ENCODE results near the gene PCDH12. TPM values are rescaled to one million over a fixed set of nuclear protein-coding genes. Genes with fewer than 3 reads are reported as not detected.

The PCDH12 gene
- total and polyA plus RNA-seq, 10 of the 15 experiments (the other 5 are each of a cell fraction or from before 2014, with no cell fraction given) = 0.01 to 0.14 (median 0.06) TPM; not detected in 4

GRCh38 chr5:141897425-141897824 is 60.6 kb downstream of the PCDH12 start:
- CTCF ChIA-PET = interaction anchor here (1.2 kb wide), 1 partner anchor 16 kb away, joined by 4 read pairs; no protein-coding TSS in a partner anchor
- no TSS peak for BruUV-seq (replicated peaks)
- POLR2A ChIA-PET = no interaction called here
- FAIRE-seq (no peak), DNase-seq (ENCODE audit: low read depth, low spot score) (no peak), ATAC-seq (no peak)
- no peak overlapping the region for H3K9ac ChIP-seq (ENCODE audit: control insufficient read depth, insufficient read depth, low read length)
- H4K20me1 ChIP-seq (ENCODE audit: control insufficient read depth, insufficient read depth) = no peaks in the 10 kb centered on the region
- H3K4me3 ChIP-seq = no peak overlapping the region
- H3K27ac ChIP-seq (ENCODE audit: control insufficient read depth, insufficient read depth) = no peak overlapping the region
- intact Hi-C loops (cut with micrococcal nuclease; ENCODE audit: unreplicated experiment) (no loop called here), in situ Hi-C loops (cut with MboI) (no loop called here)
- no peaks in the 10 kb centered on the region; a peak in 1 of 4 replicates for H3K27me3 ChIP-seq (replicated peaks in 1 of 2; ENCODE audit: control insufficient read depth in 2 of 2, insufficient read depth in 2 of 2, low read length in 1 of 2)
- H3K9me3 ChIP-seq (replicated peaks; ENCODE audit: control insufficient read depth, insufficient read depth, low read length) = no peaks in the 10 kb centered on the region
- no peaks in the 10 kb centered on the region for H3K36me3 ChIP-seq (ENCODE audit: control insufficient read depth in 2 of 2, insufficient read depth in 2 of 2, low read length in 1 of 2)
- SMC1A ChIA-PET (ENCODE audit: uncharacterized antibody, unreplicated experiment) = no interaction called here
- H3K79me2 ChIP-seq (ENCODE audit: control insufficient read depth, insufficient read depth, low read length) = no peaks in the 10 kb centered on the region
- RAD21 ChIA-PET (ENCODE audit: unreplicated experiment) = no interaction called here
- TF ChIP-seq HDGF (IDR thresholded peaks at IDR 0.05) (no peak), KDM1A (IDR thresholded peaks at IDR 0.05; ENCODE audit: borderline replicate concordance) (no peak), JUNB (IDR thresholded peaks at IDR 0.05) (no peak), YY1 (IDR thresholded peaks at IDR 0.05; ENCODE audit: low read depth, low read length) (no peak), EZH2 (IDR thresholded peaks at IDR 0.05; ENCODE audit: borderline replicate concordance, control insufficient read depth, low read depth, low read length) (no peak), RCOR1 (conservative IDR thresholded peaks at IDR 0.05; ENCODE audit: low read depth, low read length) (no peak), CEBPZ (IDR thresholded peaks at IDR 0.05; ENCODE audit: low read depth, low read length) (no peak), CHD1 (IDR thresholded peaks at IDR 0.05; ENCODE audit: low read depth, low read length) (no peak)
- TF ChIP-seq, protein P1, sequence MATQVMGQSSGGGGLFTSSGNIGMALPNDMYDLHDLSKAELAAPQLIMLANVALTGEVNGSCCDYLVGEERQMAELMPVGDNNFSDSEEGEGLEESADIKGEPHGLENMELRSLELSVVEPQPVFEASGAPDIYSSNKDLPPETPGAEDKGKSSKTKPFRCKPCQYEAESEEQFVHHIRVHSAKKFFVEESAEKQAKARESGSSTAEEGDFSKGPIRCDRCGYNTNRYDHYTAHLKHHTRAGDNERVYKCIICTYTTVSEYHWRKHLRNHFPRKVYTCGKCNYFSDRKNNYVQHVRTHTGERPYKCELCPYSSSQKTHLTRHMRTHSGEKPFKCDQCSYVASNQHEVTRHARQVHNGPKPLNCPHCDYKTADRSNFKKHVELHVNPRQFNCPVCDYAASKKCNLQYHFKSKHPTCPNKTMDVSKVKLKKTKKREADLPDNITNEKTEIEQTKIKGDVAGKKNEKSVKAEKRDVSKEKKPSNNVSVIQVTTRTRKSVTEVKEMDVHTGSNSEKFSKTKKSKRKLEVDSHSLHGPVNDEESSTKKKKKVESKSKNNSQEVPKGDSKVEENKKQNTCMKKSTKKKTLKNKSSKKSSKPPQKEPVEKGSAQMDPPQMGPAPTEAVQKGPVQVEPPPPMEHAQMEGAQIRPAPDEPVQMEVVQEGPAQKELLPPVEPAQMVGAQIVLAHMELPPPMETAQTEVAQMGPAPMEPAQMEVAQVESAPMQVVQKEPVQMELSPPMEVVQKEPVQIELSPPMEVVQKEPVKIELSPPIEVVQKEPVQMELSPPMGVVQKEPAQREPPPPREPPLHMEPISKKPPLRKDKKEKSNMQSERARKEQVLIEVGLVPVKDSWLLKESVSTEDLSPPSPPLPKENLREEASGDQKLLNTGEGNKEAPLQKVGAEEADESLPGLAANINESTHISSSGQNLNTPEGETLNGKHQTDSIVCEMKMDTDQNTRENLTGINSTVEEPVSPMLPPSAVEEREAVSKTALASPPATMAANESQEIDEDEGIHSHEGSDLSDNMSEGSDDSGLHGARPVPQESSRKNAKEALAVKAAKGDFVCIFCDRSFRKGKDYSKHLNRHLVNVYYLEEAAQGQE (IDR thresholded peaks at IDR 0.05; ENCODE audit: low read depth, low read length) = no peak
- TF ChIP-seq, protein P2, sequence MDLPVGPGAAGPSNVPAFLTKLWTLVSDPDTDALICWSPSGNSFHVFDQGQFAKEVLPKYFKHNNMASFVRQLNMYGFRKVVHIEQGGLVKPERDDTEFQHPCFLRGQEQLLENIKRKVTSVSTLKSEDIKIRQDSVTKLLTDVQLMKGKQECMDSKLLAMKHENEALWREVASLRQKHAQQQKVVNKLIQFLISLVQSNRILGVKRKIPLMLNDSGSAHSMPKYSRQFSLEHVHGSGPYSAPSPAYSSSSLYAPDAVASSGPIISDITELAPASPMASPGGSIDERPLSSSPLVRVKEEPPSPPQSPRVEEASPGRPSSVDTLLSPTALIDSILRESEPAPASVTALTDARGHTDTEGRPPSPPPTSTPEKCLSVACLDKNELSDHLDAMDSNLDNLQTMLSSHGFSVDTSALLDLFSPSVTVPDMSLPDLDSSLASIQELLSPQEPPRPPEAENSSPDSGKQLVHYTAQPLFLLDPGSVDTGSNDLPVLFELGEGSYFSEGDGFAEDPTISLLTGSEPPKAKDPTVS (IDR thresholded peaks at IDR 0.05; ENCODE audit: low read depth, low read length) = no peak
- WGBS (ENCODE audit: insufficient coverage, insufficient replicate concordance, low lambda C conversion rate, missing lambda C conversion rate) = 67% methylated on average over 4 of the region's 4 CpGs
- no peak overlapping the region for H3K4me2 ChIP-seq (ENCODE audit: control insufficient read depth, insufficient read depth)
- H3K4me1 ChIP-seq (ENCODE audit: control insufficient read depth, insufficient read depth, low read length) = no peaks in the 10 kb centered on the region
- H2AFZ ChIP-seq (ENCODE audit: control insufficient read depth, low read depth, low read length) = no peak overlapping the region
